Astrocyte (in vitro differentiated cells and primary cell): ENCODE data around the gene NIPBL. TPM values are rescaled to one million over a fixed set of nuclear protein-coding genes. Genes with fewer than 3 reads are reported as not detected.
"Not testable (repeated sequence)": the region's sequence is repeated elsewhere in the genome, so short reads cannot be mapped to it uniquely, and the experiment has no call there.

ENCODE experiments used
- DNase-seq: peaks from one replicate; pipeline ENCODE4 v3.0.0-alpha.2; 2010; ENCODE audit warnings: low read depth
- FAIRE-seq: peaks from 2 replicates; lab custom pipeline; 2011; peaks lifted over from hg19 to GRCh38; lab: Jason Lieb, UNC
- H2AFZ ChIP-seq: 2 replicates; pipeline ENCODE4 v1.6.0; 2012; ENCODE audit warnings: low read depth, low read length, inconsistent platforms
- H3K27ac ChIP-seq: 2 replicates; pipeline ENCODE4 v1.5.1; 2011; ENCODE audit warnings: low read depth, low read length, inconsistent platforms
- H3K27me3 ChIP-seq: 2 replicates; pipeline ENCODE4 v1.6.0; 2011; ENCODE audit warnings: low read length, inconsistent platforms; ENCODE audit not compliant: insufficient read depth
- H3K36me3 ChIP-seq: 2 replicates; pipeline ENCODE4 v1.5.1; 2011; ENCODE audit warnings: low read length, inconsistent platforms; ENCODE audit not compliant: insufficient read depth
- H3K4me1 ChIP-seq: 2 replicates; pipeline ENCODE4 v1.5.1; 2011; ENCODE audit warnings: low read length, inconsistent platforms; ENCODE audit not compliant: insufficient read depth
- H3K4me2 ChIP-seq: 2 replicates; pipeline ENCODE4 v1.6.0; 2012; ENCODE audit warnings: low read length, inconsistent platforms
- H3K4me3 ChIP-seq: 2 replicates; pipeline ENCODE4 v1.5.1; 2011; ENCODE audit warnings: low read depth, mild to moderate bottlenecking, low read length, inconsistent platforms; ENCODE audit not compliant: insufficient read depth
- H3K79me2 ChIP-seq: 2 replicates; pipeline ENCODE4 v1.6.0; 2012; ENCODE audit warnings: mild to moderate bottlenecking, low read length, inconsistent platforms; ENCODE audit not compliant: insufficient read depth
- H3K9ac ChIP-seq: 2 replicates; pipeline ENCODE4 v1.6.0; 2012; ENCODE audit warnings: mild to moderate bottlenecking, low read length, inconsistent platforms
- H3K9me3 ChIP-seq: 2 replicates; pipeline ENCODE4 v1.5.1; 2012; ENCODE audit warnings: low read depth, mild to moderate bottlenecking, low read length, inconsistent platforms; ENCODE audit not compliant: insufficient read depth
- H4K20me1 ChIP-seq: 2 replicates; pipeline ENCODE4 v1.6.0; 2012; ENCODE audit warnings: low read length, inconsistent platforms; ENCODE audit not compliant: insufficient read depth
- H3K27ac Mint-ChIP-seq: one replicate; pipeline ENCODE4 v1.8.0; 2021; ENCODE audit warnings: mild to moderate bottlenecking, mixed read lengths; ENCODE audit not compliant: unreplicated experiment
- H3K27me3 Mint-ChIP-seq: one replicate; pipeline ENCODE4 v1.8.0; 2021; ENCODE audit warnings: low read depth, mixed read lengths; ENCODE audit not compliant: unreplicated experiment
- H3K36me3 Mint-ChIP-seq: one replicate; pipeline ENCODE4 v1.8.0; 2021; ENCODE audit warnings: low read depth, mixed read lengths; ENCODE audit not compliant: unreplicated experiment
- H3K4me1 Mint-ChIP-seq: one replicate; pipeline ENCODE4 v1.8.0; 2021; ENCODE audit warnings: low read depth, mixed read lengths; ENCODE audit not compliant: unreplicated experiment
- H3K4me3 Mint-ChIP-seq: one replicate; pipeline ENCODE4 v1.8.0; 2021; ENCODE audit warnings: mild to moderate bottlenecking, moderate library complexity, mixed read lengths; ENCODE audit not compliant: unreplicated experiment
- H3K9me3 Mint-ChIP-seq: one replicate; pipeline ENCODE4 v1.8.0; 2021; ENCODE audit warnings: mild to moderate bottlenecking, mixed read lengths; ENCODE audit not compliant: unreplicated experiment
- CTCF ChIP-seq: IDR thresholded peaks from 2 replicates; pipeline ENCODE4 v1.5.1; 2011; ENCODE audit warnings: low read depth, mild to moderate bottlenecking, inconsistent platforms, low read length, moderate library complexity; ENCODE audit not compliant: insufficient read depth
- EZH2 ChIP-seq: IDR thresholded peaks from 2 replicates; pipeline ENCODE4 v1.6.1; 2012; ENCODE audit warnings: mild to moderate bottlenecking, low read length, inconsistent platforms; ENCODE audit not compliant: insufficient read depth
- total RNA-seq: library from RNA; stranded (reverse); gene quantifications from 2 replicates; pipeline ENCODE4 v1.2.1, GENCODE V29; 2021

The NIPBL gene
- total RNA-seq, 1 donor from 2014 or later, result 45.3 TPM

- H3K79me2 ChIP-seq, result no peaks in the 10 kb centered on the region
- DNase-seq, result no peak
- peaks cover 3% of the 10 kb centered on the region for H3K9me3 Mint-ChIP-seq
- no peaks in the 10 kb centered on the region for H3K27me3 Mint-ChIP-seq
- no peak for TF ChIP-seq EZH2
- no peak for TF ChIP-seq CTCF
- H3K9me3 ChIP-seq, result no peaks in the 10 kb centered on the region
- H3K4me1 ChIP-seq, result no peaks in the 10 kb centered on the region
- no peak overlapping the region for H3K27ac ChIP-seq
- H3K36me3 Mint-ChIP-seq, result no peaks in the 10 kb centered on the region
- no peak for FAIRE-seq
- no peak overlapping the region for H3K27ac Mint-ChIP-seq
- H3K4me3 Mint-ChIP-seq, result no peak overlapping the region
- H3K27me3 ChIP-seq, result no peaks in the 10 kb centered on the region
- H3K4me1 Mint-ChIP-seq, result no peaks in the 10 kb centered on the region
- no peaks in the 10 kb centered on the region for H4K20me1 ChIP-seq
- H2AFZ ChIP-seq, result no peak overlapping the region
- no peaks in the 10 kb centered on the region for H3K36me3 ChIP-seq
- no peak overlapping the region for H3K9ac ChIP-seq
- H3K4me2 ChIP-seq, result no peak overlapping the region
- H3K4me3 ChIP-seq, result no peak overlapping the region
Measured at GRCh38 chr5:36844305-36844704, 32.3 kb upstream of the NIPBL start.

GRCh38 chr5:36848545-36848944, 28.0 kb upstream of the NIPBL start:
- not testable (repeated sequence) for H3K27ac ChIP-seq, H3K9me3 ChIP-seq, H4K20me1 ChIP-seq, H3K4me1 ChIP-seq, H3K4me1 Mint-ChIP-seq, H2AFZ ChIP-seq, FAIRE-seq, H3K4me3 Mint-ChIP-seq, H3K36me3 Mint-ChIP-seq, H3K27me3 Mint-ChIP-seq, H3K27ac Mint-ChIP-seq, H3K4me3 ChIP-seq, H3K36me3 ChIP-seq, H3K4me2 ChIP-seq, DNase-seq, H3K79me2 ChIP-seq, H3K27me3 ChIP-seq, H3K9ac ChIP-seq
- H3K9me3 Mint-ChIP-seq, result peaks cover 13% of the 10 kb centered on the region

- not testable (repeated sequence) for H3K27ac Mint-ChIP-seq, H3K4me2 ChIP-seq, H3K4me1 ChIP-seq, H3K36me3 ChIP-seq, H3K4me1 Mint-ChIP-seq, H3K4me3 ChIP-seq, H2AFZ ChIP-seq, H3K79me2 ChIP-seq, H3K9ac ChIP-seq, H3K9me3 ChIP-seq, FAIRE-seq, H3K4me3 Mint-ChIP-seq, H3K27me3 ChIP-seq, DNase-seq, H4K20me1 ChIP-seq, H3K27ac ChIP-seq, H3K36me3 Mint-ChIP-seq, H3K27me3 Mint-ChIP-seq
- H3K9me3 Mint-ChIP-seq, result peaks cover 13% of the 10 kb centered on the region
Measured at GRCh38 chr5:36852903-36853302, 23.7 kb upstream of the NIPBL start.
